ENCODE data around the gene ZNHIT6.

The ZNHIT6 gene

DNA sequence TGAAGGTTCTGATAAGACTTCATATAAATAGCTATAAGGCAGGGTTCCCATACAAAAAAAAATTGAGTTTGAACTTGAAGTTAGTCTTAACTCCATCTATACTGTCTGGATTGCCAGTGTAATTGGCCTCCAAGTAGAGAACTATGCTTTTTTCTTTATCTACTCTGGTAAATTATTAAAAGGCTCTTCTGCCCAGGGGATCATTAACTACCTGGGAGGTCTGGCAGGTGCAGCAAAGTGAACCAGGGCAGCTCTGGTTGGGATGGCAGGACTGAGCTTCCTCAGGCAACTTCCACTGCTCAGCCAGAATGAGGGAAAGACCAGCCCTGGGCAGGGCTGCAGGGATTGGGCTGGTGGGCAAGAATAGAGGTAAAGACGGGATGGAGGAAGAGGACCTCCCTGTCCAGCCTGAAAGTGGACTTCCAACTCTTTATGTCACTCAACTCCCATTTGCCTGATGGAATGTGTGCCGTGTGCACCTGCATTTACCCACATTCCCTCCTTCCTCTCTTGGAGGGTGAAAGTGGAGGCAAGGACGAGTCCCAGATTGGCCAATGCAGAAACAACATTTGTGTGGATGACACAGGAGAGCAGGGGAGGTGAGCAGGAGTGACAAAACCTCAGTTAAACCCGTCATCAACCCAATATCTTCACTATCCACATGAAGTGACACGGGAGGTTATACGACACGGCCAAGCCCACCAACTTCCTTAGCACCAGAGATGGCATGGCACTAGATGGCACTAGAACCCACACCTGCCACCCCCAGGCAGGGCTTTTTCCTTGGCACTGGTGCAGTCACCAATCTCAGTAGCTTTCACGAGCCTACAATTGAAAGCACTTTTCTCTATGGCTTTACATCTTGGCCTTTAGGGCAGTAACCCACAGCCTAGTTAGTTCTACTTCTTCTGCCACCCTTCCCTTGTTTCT, 102.5 kb downstream of the ZNHIT6 start:
- no peak for DNase-seq (ENCODE audit: low read depth)
- TF ChIP-seq, protein P1, sequence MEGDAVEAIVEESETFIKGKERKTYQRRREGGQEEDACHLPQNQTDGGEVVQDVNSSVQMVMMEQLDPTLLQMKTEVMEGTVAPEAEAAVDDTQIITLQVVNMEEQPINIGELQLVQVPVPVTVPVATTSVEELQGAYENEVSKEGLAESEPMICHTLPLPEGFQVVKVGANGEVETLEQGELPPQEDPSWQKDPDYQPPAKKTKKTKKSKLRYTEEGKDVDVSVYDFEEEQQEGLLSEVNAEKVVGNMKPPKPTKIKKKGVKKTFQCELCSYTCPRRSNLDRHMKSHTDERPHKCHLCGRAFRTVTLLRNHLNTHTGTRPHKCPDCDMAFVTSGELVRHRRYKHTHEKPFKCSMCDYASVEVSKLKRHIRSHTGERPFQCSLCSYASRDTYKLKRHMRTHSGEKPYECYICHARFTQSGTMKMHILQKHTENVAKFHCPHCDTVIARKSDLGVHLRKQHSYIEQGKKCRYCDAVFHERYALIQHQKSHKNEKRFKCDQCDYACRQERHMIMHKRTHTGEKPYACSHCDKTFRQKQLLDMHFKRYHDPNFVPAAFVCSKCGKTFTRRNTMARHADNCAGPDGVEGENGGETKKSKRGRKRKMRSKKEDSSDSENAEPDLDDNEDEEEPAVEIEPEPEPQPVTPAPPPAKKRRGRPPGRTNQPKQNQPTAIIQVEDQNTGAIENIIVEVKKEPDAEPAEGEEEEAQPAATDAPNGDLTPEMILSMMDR (IDR thresholded peaks at IDR 0.05; ENCODE audit: low read depth, low read length, missing control alignments) = peak; percentile 11
- H3K4me3 ChIP-seq (ENCODE audit: low read depth, low read length) = no peak overlapping the region

DNA sequence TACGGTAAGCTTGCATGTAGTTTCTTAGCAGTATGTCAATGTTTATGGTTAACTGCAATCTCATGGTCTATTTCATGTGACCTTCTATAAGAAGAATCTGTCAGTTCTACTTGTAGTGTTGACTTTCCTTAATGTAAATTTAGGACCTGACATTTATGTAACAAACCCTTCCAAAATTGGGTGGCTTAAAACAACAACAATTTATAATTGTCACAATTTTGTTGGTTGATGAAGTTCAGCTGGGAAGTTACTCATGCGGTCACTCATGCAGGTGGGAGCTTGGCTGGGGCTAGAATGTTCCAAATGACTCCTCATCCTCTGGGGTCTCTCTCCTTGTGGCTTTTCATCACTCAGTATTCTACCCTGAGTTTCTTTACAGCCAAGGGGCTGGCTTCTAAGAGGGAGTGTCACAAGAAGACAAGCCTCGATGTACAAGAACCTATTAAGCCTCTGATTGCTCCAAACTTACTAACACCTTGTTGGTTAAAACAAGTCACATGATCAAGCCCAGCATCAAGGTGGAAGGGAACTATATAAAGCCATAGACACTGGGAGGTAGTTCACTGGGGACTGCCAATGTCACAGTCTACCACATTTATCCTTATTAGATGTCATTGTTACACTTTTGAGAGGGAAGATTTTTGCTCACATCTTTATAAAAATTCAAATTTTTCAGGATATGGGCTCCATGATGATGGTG, 103.8 kb downstream of the ZNHIT6 start:
- no peak overlapping the region for H3K4me3 ChIP-seq (ENCODE audit: low read depth, low read length)
- TF ChIP-seq, protein P1 (IDR thresholded peaks at IDR 0.05; ENCODE audit: low read depth, low read length, missing control alignments) = no peak
- DNase-seq (ENCODE audit: low read depth) = no peak

DNA sequence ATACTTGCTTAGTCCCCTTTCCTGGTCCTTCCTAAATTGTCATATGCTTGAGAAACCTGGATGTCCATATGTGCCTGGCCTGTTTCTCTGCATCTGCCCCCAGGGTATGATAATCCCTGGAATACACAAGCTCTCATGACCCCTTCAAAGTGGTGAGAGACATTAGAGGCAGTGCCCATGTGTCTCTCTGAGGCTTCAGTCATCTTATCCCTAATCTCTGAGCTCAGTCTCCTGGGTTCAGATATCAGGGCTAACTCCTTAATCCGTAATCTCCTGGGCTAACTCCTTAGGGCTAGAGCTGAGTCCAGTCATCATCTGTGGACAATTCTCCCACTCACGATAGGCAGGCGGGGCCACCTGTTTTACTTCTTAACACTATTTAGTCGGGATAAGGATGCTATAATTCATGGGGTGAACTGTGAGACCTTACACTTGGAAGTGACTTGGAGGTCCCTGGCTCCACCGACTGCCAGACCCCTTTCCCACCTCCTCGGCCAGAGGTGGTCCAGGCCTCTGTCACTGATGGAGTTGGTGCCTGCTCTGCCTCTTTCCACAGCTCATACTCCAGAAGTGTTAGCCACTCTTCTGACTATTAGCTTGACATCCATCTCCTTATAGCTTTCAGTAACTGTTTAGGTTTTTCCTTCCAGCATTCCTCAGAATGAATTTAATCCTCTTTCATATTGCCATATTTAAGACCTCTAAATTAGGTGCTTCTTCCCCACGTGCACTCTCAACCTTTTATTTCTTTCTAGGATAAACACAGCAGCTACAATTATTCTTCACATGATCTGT, 105.0 kb downstream of the ZNHIT6 start:
- DNase-seq (ENCODE audit: low read depth) = no peak
- TF ChIP-seq, protein P1 (IDR thresholded peaks at IDR 0.05; ENCODE audit: low read depth, low read length, missing control alignments) = no peak
- no peak overlapping the region for H3K4me3 ChIP-seq (ENCODE audit: low read depth, low read length)

DNA sequence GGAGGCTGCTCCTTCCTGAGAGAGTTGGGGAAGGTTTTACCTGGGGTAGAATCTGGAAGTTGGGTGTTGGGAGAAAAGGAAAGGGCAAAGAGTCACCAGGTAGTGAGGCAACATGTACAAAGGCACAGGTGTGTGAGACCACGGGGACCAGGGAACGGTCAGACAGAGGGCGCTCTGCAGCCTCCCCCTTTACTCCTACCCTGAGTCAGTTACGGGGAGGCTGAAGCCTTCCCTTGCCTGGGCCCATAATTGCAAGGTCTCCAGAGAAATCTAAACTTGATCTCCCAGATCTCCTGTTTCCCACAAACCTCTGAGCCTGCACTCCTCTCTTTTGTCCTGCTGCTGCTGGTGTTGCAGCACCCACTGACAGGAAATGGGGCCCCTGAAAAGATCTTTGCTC, 105.7 kb downstream of the ZNHIT6 start:
- TF ChIP-seq, protein P1 (IDR thresholded peaks at IDR 0.05; ENCODE audit: low read depth, low read length, missing control alignments) = no peak
- H3K4me3 ChIP-seq (ENCODE audit: low read depth, low read length) = no peak overlapping the region
- DNase-seq (ENCODE audit: low read depth) = no peak

DNA sequence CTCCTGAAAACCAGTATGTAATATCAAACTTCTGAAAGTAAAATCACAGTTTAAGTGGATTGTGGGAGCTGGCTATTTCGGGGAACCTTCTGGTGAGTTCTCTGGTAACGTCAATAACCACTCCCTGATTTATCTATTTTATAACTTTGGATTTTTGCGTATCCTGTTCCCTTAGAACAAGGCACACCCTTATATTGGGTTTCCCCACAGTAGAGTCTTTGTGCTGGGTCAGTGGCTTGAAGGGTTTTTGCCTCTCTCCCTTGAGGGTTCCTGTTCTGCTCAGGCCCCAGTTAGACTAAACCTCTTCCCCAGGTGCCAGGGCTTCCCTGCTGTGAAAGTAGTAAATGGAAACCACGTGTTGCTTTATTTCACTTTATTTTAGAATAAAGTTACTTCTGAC, 106.3 kb downstream of the ZNHIT6 start:
- H3K4me3 ChIP-seq (ENCODE audit: low read depth, low read length) = no peak overlapping the region
- no peak for DNase-seq (ENCODE audit: low read depth)
- TF ChIP-seq, protein P1 (IDR thresholded peaks at IDR 0.05; ENCODE audit: low read depth, low read length, missing control alignments) = no peak

DNA sequence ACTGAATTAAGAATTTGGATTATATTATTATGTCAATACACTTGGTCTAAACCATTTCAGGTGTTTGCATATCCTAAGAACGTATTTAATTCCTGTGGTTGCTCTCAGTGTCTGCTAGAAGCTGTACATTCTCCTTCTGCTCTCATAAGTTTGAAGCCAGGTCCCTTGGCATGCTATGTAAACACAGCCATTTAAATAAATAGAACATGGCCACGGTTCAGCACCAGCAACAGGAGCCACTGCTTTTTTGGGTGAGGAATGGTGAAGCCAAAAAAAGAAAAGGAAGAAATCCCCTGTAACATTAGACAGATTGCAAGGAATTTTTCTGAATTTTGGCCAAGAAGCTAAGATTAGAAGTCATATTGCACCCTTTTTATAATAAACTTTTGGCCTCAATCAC, 108.6 kb downstream of the ZNHIT6 start:
- TF ChIP-seq, protein P1 (IDR thresholded peaks at IDR 0.05; ENCODE audit: low read depth, low read length, missing control alignments) = no peak
- no peak for DNase-seq (ENCODE audit: low read depth)
- H3K4me3 ChIP-seq (ENCODE audit: low read depth, low read length) = no peak overlapping the region

Data from GM12864 (cell line).